ENCODE measurements around the gene FAM118A. TPM values are rescaled to one million over a fixed set of nuclear protein-coding genes. Genes with fewer than 3 reads are reported as not detected.

Gene FAM118A
- total RNA-seq, 1 donor from 2014 or later = 18.3 TPM

DNA sequence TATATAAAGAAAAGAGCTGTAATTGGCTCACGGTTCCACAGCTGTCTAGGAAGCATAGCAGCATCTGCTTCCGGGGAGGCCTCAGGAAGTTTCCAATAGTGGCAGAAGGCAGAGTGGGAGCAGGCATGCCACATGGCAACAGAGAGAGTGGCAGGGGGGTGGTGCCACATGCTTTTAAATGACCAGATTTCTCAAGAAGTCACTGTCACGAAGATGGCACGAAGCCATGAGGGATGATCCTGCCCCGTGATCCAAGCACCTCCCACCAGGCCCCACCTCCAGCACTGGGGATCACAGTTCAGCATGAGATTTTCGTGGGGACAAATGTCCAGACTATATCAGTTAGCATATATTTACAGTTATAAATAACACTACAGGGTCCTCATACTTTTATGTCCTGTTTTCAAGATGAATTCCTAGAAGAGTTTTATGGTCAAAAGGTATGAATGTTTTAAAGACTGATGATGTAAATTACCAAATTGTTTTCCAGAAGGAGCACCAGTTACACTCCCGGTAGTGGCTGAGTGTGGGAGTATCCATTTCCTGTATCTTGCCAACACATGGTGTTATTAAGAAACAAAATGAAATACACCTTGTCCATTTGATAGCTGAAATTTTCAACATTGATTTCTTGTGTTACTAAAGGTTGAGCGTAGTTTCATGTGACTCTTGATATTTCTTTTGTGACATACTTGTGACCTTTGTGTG, 19.2 kb downstream of the FAM118A start:
- H4K20me1 ChIP-seq (ENCODE audit: insufficient read depth, low read length) = peaks cover 15% of the 10 kb centered on the region
- no peak for DNase-seq (ENCODE audit: low read depth)
- H3K36me3 Mint-ChIP-seq (ENCODE audit: low read depth, unreplicated experiment) = peaks cover 21% of the 10 kb centered on the region
- no peak for FAIRE-seq
- TF ChIP-seq EZH2 (IDR thresholded peaks at IDR 0.05; ENCODE audit: insufficient read depth, low read length) = no peak
- TF ChIP-seq CTCF (IDR thresholded peaks at IDR 0.05; ENCODE audit: insufficient read depth, low read depth, low read length) = no peak
- H3K27me3 ChIP-seq (ENCODE audit: insufficient read depth, low read length) = no peaks in the 10 kb centered on the region
- H3K79me2 ChIP-seq (ENCODE audit: insufficient read depth, low read length) = peaks cover 4% of the 10 kb centered on the region
- no peak overlapping the region for H3K27ac Mint-ChIP-seq (ENCODE audit: unreplicated experiment)
- H3K27ac ChIP-seq (ENCODE audit: low read depth, low read length) = no peak overlapping the region
- H3K27me3 Mint-ChIP-seq (ENCODE audit: low read depth, unreplicated experiment) = no peaks in the 10 kb centered on the region
- H3K9ac ChIP-seq (ENCODE audit: low read length) = no peak overlapping the region
- H3K4me2 ChIP-seq (ENCODE audit: low read length) = no peak overlapping the region
- no peaks in the 10 kb centered on the region for H3K9me3 Mint-ChIP-seq (ENCODE audit: unreplicated experiment)
- no peak overlapping the region for H3K4me3 ChIP-seq (ENCODE audit: insufficient read depth, low read depth, low read length)
- no peaks in the 10 kb centered on the region for H3K36me3 ChIP-seq (ENCODE audit: insufficient read depth, low read length)
- H3K4me1 ChIP-seq (ENCODE audit: insufficient read depth, low read length) = no peaks in the 10 kb centered on the region
- H3K4me1 Mint-ChIP-seq (ENCODE audit: low read depth, unreplicated experiment) = no peaks in the 10 kb centered on the region
- no peaks in the 10 kb centered on the region for H3K9me3 ChIP-seq (ENCODE audit: insufficient read depth, low read depth, low read length)
- H2AFZ ChIP-seq (ENCODE audit: low read depth, low read length) = no peak overlapping the region
- H3K4me3 Mint-ChIP-seq (ENCODE audit: unreplicated experiment) = no peak overlapping the region

DNA sequence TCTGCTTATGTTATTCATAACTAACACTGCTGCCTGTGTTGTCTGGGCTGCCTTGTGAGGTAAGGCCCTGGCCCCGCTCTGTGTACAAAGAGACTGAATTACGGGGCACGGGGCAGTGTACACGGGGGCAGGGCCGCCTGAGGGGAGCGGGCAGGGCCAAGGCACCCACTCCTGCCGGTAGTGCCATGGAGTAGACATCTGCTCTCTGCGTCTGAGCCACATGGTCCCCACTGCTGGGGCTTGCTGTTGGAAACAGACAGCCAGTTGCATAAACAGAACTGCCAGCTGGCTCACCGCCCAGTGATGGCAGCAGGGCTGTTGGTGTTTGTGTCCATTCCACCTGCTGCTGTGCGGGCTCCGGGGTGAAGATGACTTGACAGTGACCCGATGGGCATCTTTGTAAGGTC, 19.8 kb downstream of the FAM118A start:
- H3K4me1 ChIP-seq (ENCODE audit: insufficient read depth, low read length) = no peaks in the 10 kb centered on the region
- no peak overlapping the region for H3K4me2 ChIP-seq (ENCODE audit: low read length)
- H3K27ac ChIP-seq (ENCODE audit: low read depth, low read length) = no peak overlapping the region
- Mint-ChIP-seq H3K27me3 (ENCODE audit: low read depth, unreplicated experiment) (no peaks in the 10 kb centered on the region), H3K4me1 (ENCODE audit: low read depth, unreplicated experiment) (no peaks in the 10 kb centered on the region), H3K27ac (ENCODE audit: unreplicated experiment) (no peak overlapping the region), H3K36me3 (ENCODE audit: low read depth, unreplicated experiment) (peaks cover 23% of the 10 kb centered on the region), H3K4me3 (ENCODE audit: unreplicated experiment) (no peak overlapping the region), H3K9me3 (ENCODE audit: unreplicated experiment) (no peaks in the 10 kb centered on the region)
- H3K36me3 ChIP-seq (ENCODE audit: insufficient read depth, low read length) = no peaks in the 10 kb centered on the region
- TF ChIP-seq EZH2 (IDR thresholded peaks at IDR 0.05; ENCODE audit: insufficient read depth, low read length) = no peak
- TF ChIP-seq CTCF (IDR thresholded peaks at IDR 0.05; ENCODE audit: insufficient read depth, low read depth, low read length) = no peak
- FAIRE-seq = no peak
- no peak overlapping the region for H3K9ac ChIP-seq (ENCODE audit: low read length)
- H3K27me3 ChIP-seq (ENCODE audit: insufficient read depth, low read length) = no peaks in the 10 kb centered on the region
- H2AFZ ChIP-seq (ENCODE audit: low read depth, low read length) = no peak overlapping the region
- no peaks in the 10 kb centered on the region for H3K9me3 ChIP-seq (ENCODE audit: insufficient read depth, low read depth, low read length)
- peaks cover 4% of the 10 kb centered on the region for H3K79me2 ChIP-seq (ENCODE audit: insufficient read depth, low read length)
- peaks cover 15% of the 10 kb centered on the region for H4K20me1 ChIP-seq (ENCODE audit: insufficient read depth, low read length)
- H3K4me3 ChIP-seq (ENCODE audit: insufficient read depth, low read depth, low read length) = no peak overlapping the region
- no peak for DNase-seq (ENCODE audit: low read depth)

DNA sequence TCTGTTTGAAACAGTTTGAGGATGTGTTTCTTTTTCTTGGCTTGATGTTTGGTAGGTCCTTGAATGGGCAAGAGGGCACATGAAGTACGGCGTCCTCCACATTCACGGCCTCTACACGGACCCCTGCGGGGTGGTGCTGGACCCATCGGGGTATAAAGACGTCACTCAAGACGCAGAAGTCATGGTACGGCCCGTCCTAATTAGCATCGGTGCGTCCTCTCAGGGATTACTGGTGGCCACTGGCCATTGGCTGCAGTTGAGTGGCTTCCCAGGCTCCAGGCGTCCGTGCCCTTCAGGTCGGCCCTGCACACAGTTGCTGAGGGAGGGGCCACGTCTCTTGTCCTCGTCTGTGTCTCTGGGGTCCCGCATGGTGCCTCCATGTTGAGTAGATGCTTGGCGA, 20.8 kb downstream of the FAM118A start:
- Histone ChIP-seq H3K4me2 (ENCODE audit: low read length) (no peak overlapping the region), H3K27me3 (ENCODE audit: insufficient read depth, low read length) (no peaks in the 10 kb centered on the region), H2AFZ (ENCODE audit: low read depth, low read length) (no peak overlapping the region), H3K27ac (ENCODE audit: low read depth, low read length) (no peak overlapping the region), H3K9ac (ENCODE audit: low read length) (no peak overlapping the region), H4K20me1 (ENCODE audit: insufficient read depth, low read length) (peaks cover 7% of the 10 kb centered on the region), H3K36me3 (ENCODE audit: insufficient read depth, low read length) (no peaks in the 10 kb centered on the region), H3K4me3 (ENCODE audit: insufficient read depth, low read depth, low read length) (no peak overlapping the region), H3K79me2 (ENCODE audit: insufficient read depth, low read length) (no peaks in the 10 kb centered on the region), H3K9me3 (ENCODE audit: insufficient read depth, low read depth, low read length) (no peaks in the 10 kb centered on the region), H3K4me1 (ENCODE audit: insufficient read depth, low read length) (no peaks in the 10 kb centered on the region)
- H3K27me3 Mint-ChIP-seq (ENCODE audit: low read depth, unreplicated experiment) = no peaks in the 10 kb centered on the region
- no peaks in the 10 kb centered on the region for H3K9me3 Mint-ChIP-seq (ENCODE audit: unreplicated experiment)
- H3K4me1 Mint-ChIP-seq (ENCODE audit: low read depth, unreplicated experiment) = no peaks in the 10 kb centered on the region
- DNase-seq (ENCODE audit: low read depth) (no peak), FAIRE-seq (no peak)
- H3K27ac Mint-ChIP-seq (ENCODE audit: unreplicated experiment) = no peak overlapping the region
- peaks cover 19% of the 10 kb centered on the region for H3K36me3 Mint-ChIP-seq (ENCODE audit: low read depth, unreplicated experiment)
- H3K4me3 Mint-ChIP-seq (ENCODE audit: unreplicated experiment) = no peak overlapping the region
- TF ChIP-seq CTCF (IDR thresholded peaks at IDR 0.05; ENCODE audit: insufficient read depth, low read depth, low read length) = no peak
- no peak for TF ChIP-seq EZH2 (IDR thresholded peaks at IDR 0.05; ENCODE audit: insufficient read depth, low read length)

Measured in astrocyte (in vitro differentiated cells and primary cell).